Liver (tissue), 9 donors: Measurements from ENCODE around the gene ZNF70. TPM values are rescaled to one million over a fixed set of nuclear protein-coding genes. Genes with fewer than 3 reads are reported as not detected.

Experiments used
- DNase-seq: peaks from one replicate; pipeline ENCODE4 v3.0.0-alpha.2; 2017; ENCODE audit warnings: low spot score
- H3K27ac ChIP-seq, 2 donors: one replicate each; pipeline ENCODE4 v1.7.0; 2013; ENCODE audit warnings: inconsistent platforms in 2 of 2, low read length in 2 of 2, control low read depth in 1 of 2, low read depth in 1 of 2, mild to moderate bottlenecking in 1 of 2
- H3K27me3 ChIP-seq, 4 donors: one replicate each; pipeline versions ENCODE4 v1.6.1 to v1.7.0; 2013; ENCODE audit warnings: low read length in 3 of 4, inconsistent platforms in 1 of 4, mild to moderate bottlenecking in 1 of 4, moderate library complexity in 1 of 4; ENCODE audit not compliant: control insufficient read depth in 4 of 4, insufficient read depth in 4 of 4
- H3K36me3 ChIP-seq, 4 donors: one replicate each; pipeline versions ENCODE4 v1.6.1 to v1.7.0; 2013; ENCODE audit warnings: low read length in 3 of 4, mild to moderate bottlenecking in 3 of 4, low read depth in 1 of 4, moderate library complexity in 1 of 4; ENCODE audit not compliant: control insufficient read depth in 4 of 4, insufficient read depth in 3 of 4
- H3K4me1 ChIP-seq, 4 donors: one replicate each; pipeline versions ENCODE4 v1.6.1 to v1.7.0; 2013; ENCODE audit warnings: low read length in 3 of 4, mild to moderate bottlenecking in 3 of 4, moderate library complexity in 1 of 4; ENCODE audit not compliant: control insufficient read depth in 4 of 4, insufficient read depth in 4 of 4
- H3K4me3 ChIP-seq, 3 donors: one replicate each; pipeline versions ENCODE4 v1.6.1 to v1.7.0; 2013; ENCODE audit warnings: low read length in 3 of 3, control low read depth in 1 of 3, low read depth in 1 of 3, mild to moderate bottlenecking in 1 of 3
- H3K9ac ChIP-seq, 2 donors: one replicate each; pipeline ENCODE4 v1.7.0; 2013; ENCODE audit warnings: low read length in 2 of 2, mild to moderate bottlenecking in 2 of 2, moderate library complexity in 2 of 2, control low read depth in 1 of 2, low read depth in 1 of 2
- H3K9me3 ChIP-seq, 4 donors: one replicate each; pipeline versions ENCODE4 v1.6.1 to v1.7.0; 2013; ENCODE audit warnings: low read length in 3 of 4; ENCODE audit not compliant: control insufficient read depth in 4 of 4
- ATF3 ChIP-seq: IDR thresholded peaks from 2 replicates; pipeline ENCODE4 v1.6.1; 2016; ENCODE audit warnings: antibody characterized with exemption
- CTCF ChIP-seq: fragments of 150-350 bp; IDR thresholded peaks from 2 replicates; pipeline ENCODE4 v1.5.1; 2017; ENCODE audit warnings: improper control_type of control experiment, low read depth, low read length; ENCODE audit not compliant: missing input control
- EGR1 ChIP-seq, 2 donors: IDR thresholded peaks; 2 replicates each; pipeline ENCODE4 v1.6.1; 2016 to 2018; ENCODE audit warnings: antibody characterized with exemption in 2 of 2, low read depth in 2 of 2
- FOXA1 ChIP-seq: IDR thresholded peaks from 2 replicates; pipeline ENCODE4 v1.6.1; 2016; ENCODE audit warnings: antibody characterized with exemption
- FOXA2 ChIP-seq: IDR thresholded peaks from 2 replicates; pipeline ENCODE4 v1.6.1; 2016; ENCODE audit warnings: antibody characterized with exemption
- GABPA ChIP-seq, 2 donors: IDR thresholded peaks in 1 of 2; conservative IDR thresholded peaks in 1 of 2; 2 replicates each; pipeline ENCODE4 v1.6.1; 2016; ENCODE audit warnings: antibody characterized with exemption in 2 of 2, mild to moderate bottlenecking in 1 of 2, moderate library complexity in 1 of 2
- HNF4A ChIP-seq, 2 donors: conservative IDR thresholded peaks; 2 replicates each; pipeline ENCODE4 v1.6.1; 2016; ENCODE audit warnings: antibody characterized with exemption in 2 of 2, mild to moderate bottlenecking in 2 of 2
- HNF4G ChIP-seq: IDR thresholded peaks from 2 replicates; pipeline ENCODE4 v1.6.1; 2016; ENCODE audit warnings: antibody characterized with exemption
- JUND ChIP-seq, 2 donors: IDR thresholded peaks; 2 replicates each; pipeline ENCODE4 v1.6.1; 2016; ENCODE audit warnings: antibody characterized with exemption in 2 of 2
- MAX ChIP-seq: IDR thresholded peaks from 2 replicates; pipeline ENCODE4 v1.6.1; 2016; ENCODE audit warnings: antibody characterized with exemption
- NR2F2 ChIP-seq: IDR thresholded peaks from 2 replicates; pipeline ENCODE4 v1.6.1; 2016; ENCODE audit warnings: antibody characterized with exemption
- RAD21 ChIP-seq, 2 donors: IDR thresholded peaks; 2 replicates each; pipeline ENCODE4 v1.6.1; 2016; ENCODE audit warnings: antibody characterized with exemption in 2 of 2, mild to moderate bottlenecking in 2 of 2
- REST ChIP-seq: IDR thresholded peaks from 2 replicates; pipeline ENCODE4 v1.6.1; 2016; ENCODE audit warnings: antibody characterized with exemption, mild to moderate bottlenecking
- RXRA ChIP-seq, 2 donors: IDR thresholded peaks; 2 replicates each; pipeline ENCODE4 v1.6.1; 2017 to 2018; ENCODE audit warnings: antibody characterized with exemption in 2 of 2, mild to moderate bottlenecking in 1 of 2
- SP1 ChIP-seq: IDR thresholded peaks from 2 replicates; pipeline ENCODE4 v1.6.1; 2018; ENCODE audit warnings: antibody characterized with exemption, mild to moderate bottlenecking
- TAF1 ChIP-seq: conservative IDR thresholded peaks from 2 replicates; pipeline ENCODE4 v1.6.1; 2016; ENCODE audit warnings: antibody characterized with exemption, mild to moderate bottlenecking
- YY1 ChIP-seq: IDR thresholded peaks from 2 replicates; pipeline ENCODE4 v1.6.1; 2016; ENCODE audit warnings: antibody characterized with exemption, mild to moderate bottlenecking
- ZBTB33 ChIP-seq: IDR thresholded peaks from 2 replicates; pipeline ENCODE4 v1.6.1; 2016; ENCODE audit warnings: antibody characterized with exemption
- WGBS: extraction: QIAGEN DNeasy Blood & Tissue Kit; methylation state at CpG from one replicate; pipeline ENCODE4 v1.1.7; 2013; 5-methylcytosine and 5-hydroxymethylcytosine counted together
- polyA plus RNA-seq, 2 donors: library from polyadenylated mRNA; stranded (reverse) in 1 of 2; unstranded in 1 of 2; fragments of 200-250 nt in 1 of 2; fragments of >200 nt in 1 of 2; fragmentation: Nextera tagmentation in 1 of 2; extraction: Ambion mirVana in 1 of 2; gene quantifications; one replicate each; pipeline versions ENCODE4 v1.2.1 to v1.2.3, GENCODE V29; 2013 to 2015
- total RNA-seq, 2 donors: library from RNA; depleted of rRNA; stranded (reverse); fragments of >200 nt; gene quantifications; one replicate each; pipeline ENCODE4 v1.2.3, GENCODE V29; 2014
- donor health status: healthy.
- donor health status: healthy.
- donor health status: healthy.
- donor health status: healthy.
- donor health status: healthy.

The ZNF70 gene
- total and polyA plus RNA-seq, 4 donors, result 0.14 to 1.9 (median 0.68) TPM

- no peak for TF ChIP-seq REST
- no peak for TF ChIP-seq RAD21 (IDR thresholded peaks at IDR 0.05)
- TF ChIP-seq HNF4A (conservative IDR thresholded peaks at IDR 0.05), result no peak
- no peak for TF ChIP-seq FOXA2
- no peak for TF ChIP-seq YY1
- no peak for TF ChIP-seq EGR1 (IDR thresholded peaks at IDR 0.05; ENCODE audit: low read depth in 2 of 2)
- TF ChIP-seq SP1, result no peak
- TF ChIP-seq MAX, result no peak
- TF ChIP-seq RXRA (IDR thresholded peaks at IDR 0.05), result no peak
- TF ChIP-seq HNF4G, result no peak
- no peak for TF ChIP-seq NR2F2
- TF ChIP-seq ATF3, result no peak
These were observed 52.8 kb downstream of the ZNF70 start (continued) for GRCh38 chr22:23698094-23698493.

GRCh38 chr22:23697031-23697970, 53.6 kb downstream of the ZNF70 start:
- WGBS, result 94% methylated on average over 11 of the region's 11 CpGs
- H3K27ac ChIP-seq, result peak overlapping the region; percentile 49 to 70
- H3K9ac ChIP-seq, result no peak overlapping the region
- no peaks in the 10 kb centered on the region for H3K9me3 ChIP-seq
- H3K4me3 ChIP-seq, result no peak overlapping the region
- no peaks in the 10 kb centered on the region for H3K27me3 ChIP-seq
- H3K36me3 ChIP-seq, result peaks cover 6 to 44% (median 23%) of the 10 kb centered on the region in 4 donors
- DNase-seq, result no peak
- TF ChIP-seq ATF3, result no peak
- no peak for TF ChIP-seq FOXA2
- TF ChIP-seq RXRA (IDR thresholded peaks at IDR 0.05), result no peak
- TF ChIP-seq FOXA1, result no peak
- no peak for TF ChIP-seq NR2F2
- TF ChIP-seq RAD21 (IDR thresholded peaks at IDR 0.05), result no peak
- no peak for TF ChIP-seq TAF1
- TF ChIP-seq SP1, result no peak
- no peak for TF ChIP-seq MAX
- TF ChIP-seq CTCF, result no peak
- no peak for TF ChIP-seq REST
- no peak for TF ChIP-seq JUND (IDR thresholded peaks at IDR 0.05)
- TF ChIP-seq ZBTB33, result no peak
- TF ChIP-seq EGR1 (IDR thresholded peaks at IDR 0.05; ENCODE audit: low read depth in 2 of 2), result no peak
- TF ChIP-seq YY1, result no peak
- TF ChIP-seq HNF4G, result no peak
- TF ChIP-seq HNF4A (conservative IDR thresholded peaks at IDR 0.05), result no peak
- no peak for TF ChIP-seq GABPA (IDR thresholded peaks at IDR 0.05 in 1 of 2, conservative IDR thresholded peaks at IDR 0.05 in 1 of 2)
- H3K4me1 ChIP-seq, result no peaks in the 10 kb centered on the region
